Karpas-422 (cell line): ENCODE measurements around the gene LHX8. TPM values are rescaled to one million over a fixed set of nuclear protein-coding genes. Genes with fewer than 3 reads are reported as not detected.

Source experiments
- DNase-seq: peaks from one replicate; pipeline ENCODE4 v3.0.0-alpha.2; 2015
- H2AFZ ChIP-seq: fragments of 200-600 bp; sonication (generic); 2 replicates; pipeline ENCODE4 v1.6.1; 2014; ENCODE audit warnings: antibody characterized with exemption, low read length, mixed read lengths
- H3K27ac ChIP-seq: fragments of 200-600 bp; sonication (generic); 2 replicates; pipeline ENCODE4 v1.5.1; 2014; ENCODE audit warnings: mild to moderate bottlenecking, low read length, moderate library complexity
- H3K27me3 ChIP-seq: fragments of 200-600 bp; sonication (generic); 2 replicates; pipeline ENCODE4 v1.6.1; 2014; ENCODE audit warnings: low read length, mixed read lengths
- H3K36me3 ChIP-seq: fragments of 200-600 bp; sonication (generic); 2 replicates; pipeline ENCODE4 v1.6.1; 2014; ENCODE audit warnings: low read length, mixed read lengths; ENCODE audit not compliant: insufficient read depth
- H3K4me1 ChIP-seq: fragments of 200-600 bp; sonication (generic); 2 replicates; pipeline ENCODE4 v1.6.1; 2014; ENCODE audit warnings: mild to moderate bottlenecking, low read length, mixed read lengths
- H3K4me2 ChIP-seq: fragments of 200-600 bp; sonication (generic); 2 replicates; pipeline ENCODE4 v1.6.1; 2014; ENCODE audit warnings: low read length, low read depth, mild to moderate bottlenecking; ENCODE audit not compliant: poor library complexity, severe bottlenecking
- H3K4me3 ChIP-seq: fragments of 200-600 bp; sonication (generic); 2 replicates; pipeline ENCODE4 v1.5.1; 2014; ENCODE audit warnings: mild to moderate bottlenecking, antibody characterized with exemption, low read length, mixed read lengths
- H3K79me2 ChIP-seq: fragments of 200-600 bp; sonication (generic); 2 replicates; pipeline ENCODE4 v1.6.1; 2014; ENCODE audit warnings: mild to moderate bottlenecking, low read length, mixed read lengths
- H3K9ac ChIP-seq: fragments of 200-600 bp; sonication (generic); 2 replicates; pipeline ENCODE4 v1.6.0; 2014; ENCODE audit warnings: low read length
- H3K9me2 ChIP-seq: fragments of 200-600 bp; sonication (generic), shearing (Covaris generic); replicated peaks from 2 replicates; pipeline ENCODE4 v1.6.0; 2014; ENCODE audit warnings: mild to moderate bottlenecking, low read length, moderate library complexity; ENCODE audit not compliant: insufficient read depth
- H3K9me3 ChIP-seq: fragments of 300-700, 200-600 bp; sonication (generic); 2 replicates; pipeline ENCODE4 v1.6.1; 2014; ENCODE audit warnings: low read length, mixed read lengths
- H4K20me1 ChIP-seq: fragments of 200-600 bp; sonication (generic); 2 replicates; pipeline ENCODE4 v1.6.1; 2014; ENCODE audit warnings: mild to moderate bottlenecking, antibody characterized with exemption, low read length, low read depth; ENCODE audit not compliant: insufficient read depth
- total RNA-seq: library from RNA; depleted of rRNA; stranded (reverse); fragments of >200 nt; shearing (Covaris generic); gene quantifications from 2 replicates; pipeline ENCODE4 v1.2.3, GENCODE V29; 2014; ENCODE audit warnings: low replicate concordance

LHX8 gene
- total RNA-seq, 1 experiment from 2014 or later = not detected

GRCh38 chr1:75115654-75116053 is 18.5 kb upstream of the LHX8 start:
- Histone ChIP-seq H2AFZ (no peak overlapping the region), H3K9me2 (no peaks in the 10 kb centered on the region), H3K36me3 (no peaks in the 10 kb centered on the region), H4K20me1 (no peaks in the 10 kb centered on the region), H3K4me3 (no peak overlapping the region), H3K27ac (no peak overlapping the region), H3K9ac (no peak overlapping the region), H3K4me1 (no peaks in the 10 kb centered on the region), H3K4me2 (no peak overlapping the region), H3K27me3 (no peaks in the 10 kb centered on the region), H3K79me2 (no peaks in the 10 kb centered on the region), H3K9me3 (no peaks in the 10 kb centered on the region)
- no peak for DNase-seq

GRCh38 chr1:75123756-75124155 is 10.4 kb upstream of the LHX8 start:
- Histone ChIP-seq H3K4me2 (no peak overlapping the region), H4K20me1 (no peaks in the 10 kb centered on the region), H3K4me3 (no peak overlapping the region), H3K79me2 (no peaks in the 10 kb centered on the region), H3K36me3 (no peaks in the 10 kb centered on the region), H3K27me3 (no peaks in the 10 kb centered on the region), H3K9me3 (no peaks in the 10 kb centered on the region), H3K9me2 (no peaks in the 10 kb centered on the region), H3K4me1 (no peaks in the 10 kb centered on the region), H3K9ac (no peak overlapping the region), H2AFZ (no peak overlapping the region), H3K27ac (no peak overlapping the region)
- no peak for DNase-seq

GRCh38 chr1:75124510-75124909 is 9.7 kb upstream of the LHX8 start:
- Histone ChIP-seq H3K4me3 (no peak overlapping the region), H3K4me2 (no peak overlapping the region), H3K9me2 (no peaks in the 10 kb centered on the region), H2AFZ (no peak overlapping the region), H3K4me1 (no peaks in the 10 kb centered on the region), H3K79me2 (no peaks in the 10 kb centered on the region), H3K9me3 (no peaks in the 10 kb centered on the region), H4K20me1 (no peaks in the 10 kb centered on the region), H3K9ac (no peak overlapping the region), H3K27me3 (no peaks in the 10 kb centered on the region), H3K36me3 (no peaks in the 10 kb centered on the region), H3K27ac (no peak overlapping the region)
- DNase-seq = no peak

- no peak for DNase-seq
- Histone ChIP-seq H3K4me2 (no peak overlapping the region), H3K27me3 (no peaks in the 10 kb centered on the region), H3K9ac (no peak overlapping the region), H3K9me3 (no peaks in the 10 kb centered on the region), H3K4me3 (no peak overlapping the region), H3K4me1 (no peaks in the 10 kb centered on the region), H3K36me3 (no peaks in the 10 kb centered on the region), H3K79me2 (no peaks in the 10 kb centered on the region), H3K9me2 (no peaks in the 10 kb centered on the region), H3K27ac (no peak overlapping the region), H4K20me1 (no peaks in the 10 kb centered on the region), H2AFZ (no peak overlapping the region)
These were observed 8.9 kb upstream of the LHX8 start for GRCh38 chr1:75125161-75125726.

- Histone ChIP-seq H3K27me3 (no peaks in the 10 kb centered on the region), H2AFZ (no peak overlapping the region), H4K20me1 (no peaks in the 10 kb centered on the region)
These were observed 7.5 kb upstream of the LHX8 start for GRCh38 chr1:75126611-75127101.

GRCh38 chr1:75127916-75128717 is 6.1 kb upstream of the LHX8 start:
- Histone ChIP-seq H3K4me2 (no peak overlapping the region), H3K4me3 (no peak overlapping the region), H2AFZ (no peak overlapping the region), H3K27me3 (no peaks in the 10 kb centered on the region), H3K9me2 (no peaks in the 10 kb centered on the region), H3K79me2 (no peaks in the 10 kb centered on the region), H4K20me1 (no peaks in the 10 kb centered on the region), H3K9me3 (no peaks in the 10 kb centered on the region), H3K9ac (no peak overlapping the region), H3K4me1 (no peaks in the 10 kb centered on the region), H3K36me3 (no peaks in the 10 kb centered on the region), H3K27ac (no peak overlapping the region)
- DNase-seq = no peak

More at GRCh38 chr1:75126611-75127101, 7.5 kb upstream of the LHX8 start:
- no peaks in the 10 kb centered on the region for H3K79me2 ChIP-seq
- no peak for DNase-seq
- no peak overlapping the region for H3K4me3 ChIP-seq
- H3K27ac ChIP-seq = no peak overlapping the region
- no peaks in the 10 kb centered on the region for H3K9me3 ChIP-seq
- no peak overlapping the region for H3K9ac ChIP-seq
- H3K4me1 ChIP-seq = no peaks in the 10 kb centered on the region
- H3K4me2 ChIP-seq = no peak overlapping the region
- no peaks in the 10 kb centered on the region for H3K36me3 ChIP-seq
- H3K9me2 ChIP-seq = no peaks in the 10 kb centered on the region

GRCh38 chr1:75129660-75129982 is 4.6 kb upstream of the LHX8 start:
- H3K9ac ChIP-seq = no peak overlapping the region
- H4K20me1 ChIP-seq = no peaks in the 10 kb centered on the region
- H3K9me3 ChIP-seq = no peaks in the 10 kb centered on the region
- no peak overlapping the region for H2AFZ ChIP-seq
- H3K79me2 ChIP-seq = no peaks in the 10 kb centered on the region
- H3K9me2 ChIP-seq = no peaks in the 10 kb centered on the region
- H3K4me1 ChIP-seq = peaks cover 8% of the 10 kb centered on the region
- no peak overlapping the region for H3K27ac ChIP-seq
- H3K4me2 ChIP-seq = no peak overlapping the region
- no peak for DNase-seq
- no peak overlapping the region for H3K4me3 ChIP-seq
- no peaks in the 10 kb centered on the region for H3K27me3 ChIP-seq
- no peaks in the 10 kb centered on the region for H3K36me3 ChIP-seq

GRCh38 chr1:75129983-75130789 is 4.0 kb upstream of the LHX8 start:
- Histone ChIP-seq H3K9ac (no peak overlapping the region), H2AFZ (no peak overlapping the region), H3K4me2 (no peak overlapping the region), H3K9me2 (no peaks in the 10 kb centered on the region), H3K9me3 (no peaks in the 10 kb centered on the region), H3K4me3 (no peak overlapping the region), H3K4me1 (peaks cover 14% of the 10 kb centered on the region), H3K27ac (no peak overlapping the region), H4K20me1 (no peaks in the 10 kb centered on the region), H3K79me2 (no peaks in the 10 kb centered on the region), H3K27me3 (no peaks in the 10 kb centered on the region), H3K36me3 (no peaks in the 10 kb centered on the region)
- no peak for DNase-seq
